Renal pelvis (tissue), 4 donors: ENCODE measurements around the gene PACSIN2. TPM values are rescaled to one million over a fixed set of nuclear protein-coding genes. Genes with fewer than 3 reads are reported as not detected.
"Not testable (repeated sequence)": the region's sequence is repeated elsewhere in the genome, so short reads cannot be mapped to it uniquely, and the experiment has no call there.

Experiments used
- DNase-seq: peaks from one replicate; pipeline ENCODE4 v3.0.0-alpha.2; 2013
- polyA plus RNA-seq, 3 donors: library from polyadenylated mRNA; unstranded; fragments of 120-200 nt; gene quantifications; one replicate each; pipeline ENCODE4 v1.2.1, GENCODE V29; 2013; ENCODE audit not compliant: insufficient read length in 3 of 3

Gene PACSIN2
- polyA plus RNA-seq, 3 donors: 69.6 to 70.3 (median 70.3) TPM

DNA sequence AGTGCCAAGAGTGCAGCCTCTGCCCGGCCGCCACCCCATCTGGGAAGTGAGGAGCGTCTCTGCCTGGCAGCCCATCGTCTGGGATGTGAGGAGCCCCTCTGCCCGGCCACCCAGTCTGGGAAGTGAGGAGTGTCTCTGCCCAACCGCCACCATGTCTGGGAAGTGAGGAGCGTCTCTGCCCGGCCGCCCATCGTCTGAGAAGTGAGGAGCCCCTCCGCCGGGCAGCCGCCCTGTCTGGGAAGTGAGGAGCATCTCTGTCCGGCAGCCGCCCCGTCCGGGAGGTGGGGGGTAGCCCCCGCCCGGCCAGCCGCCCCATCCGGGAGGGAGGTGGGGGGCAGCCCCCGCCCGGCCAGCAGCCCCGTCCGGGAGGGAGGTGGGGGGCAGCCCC lies 43.5 kb downstream of the PACSIN2 start:
- DNase-seq: not testable (repeated sequence)

GRCh38 chr22:42970029-42970428 lies 44.9 kb downstream of the PACSIN2 start:
- DNase-seq: no peak

DNA sequence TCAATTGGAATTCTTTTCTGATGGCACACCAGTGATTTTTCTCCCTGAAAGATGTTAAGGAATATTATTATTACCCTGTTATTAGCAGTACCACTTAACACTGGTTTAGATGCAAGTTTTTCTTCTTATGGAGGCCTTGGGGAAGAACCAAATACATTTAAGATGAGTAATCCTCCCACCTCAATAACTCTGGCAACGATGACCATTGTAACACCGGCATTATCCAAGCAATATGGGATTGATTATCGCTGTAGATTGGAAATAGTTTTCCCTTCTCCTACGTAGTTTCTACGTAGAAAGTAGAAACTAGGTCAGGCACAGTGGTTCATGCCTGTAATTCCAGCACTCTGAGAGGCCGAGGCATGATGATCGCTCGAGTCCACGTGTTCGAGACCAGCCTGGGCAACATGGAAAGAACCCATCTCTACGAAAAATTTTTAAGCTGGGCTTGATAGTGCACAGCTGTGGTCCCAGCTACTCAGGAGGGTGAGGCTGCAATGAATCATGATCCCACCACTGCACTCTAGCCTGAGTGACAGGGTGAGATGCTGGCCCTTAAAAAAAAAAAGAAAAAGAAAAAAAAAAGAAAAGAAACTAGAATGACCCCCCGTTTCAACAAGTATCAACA lies 45.5 kb downstream of the PACSIN2 start:
- DNase-seq: no peak

DNA sequence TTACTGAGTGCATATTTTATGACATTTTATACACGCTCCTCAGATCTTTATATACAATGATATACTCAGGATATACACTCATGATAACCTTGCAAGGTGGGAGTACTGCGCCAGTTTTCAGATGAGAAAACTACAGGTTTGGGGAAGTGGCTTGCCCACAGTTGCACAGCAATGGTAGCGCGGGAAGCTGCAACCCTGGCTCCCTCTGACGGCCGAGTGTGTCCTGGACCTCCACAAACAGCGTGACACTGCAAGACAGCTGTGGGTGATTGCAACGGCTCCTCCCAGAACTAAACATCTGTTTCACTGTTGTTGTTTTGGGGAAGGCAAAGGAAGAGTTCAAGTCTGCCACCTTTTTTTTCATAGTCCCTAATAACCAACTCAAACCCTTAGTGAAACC lies 47.0 kb downstream of the PACSIN2 start:
- DNase-seq: no peak

- DNase-seq: no peak
Observed at GRCh38 chr22:42967005-42967404, 47.9 kb downstream of the PACSIN2 start.

- DNase-seq: no peak
Observed at GRCh38 chr22:42966497-42966896, 48.5 kb downstream of the PACSIN2 start.

- DNase-seq: peak; percentile 66
Observed at GRCh38 chr22:42964994-42965699, 49.8 kb downstream of the PACSIN2 start.

- DNase-seq: no peak
Observed at GRCh38 chr22:42963231-42963595, 51.7 kb downstream of the PACSIN2 start.

DNA sequence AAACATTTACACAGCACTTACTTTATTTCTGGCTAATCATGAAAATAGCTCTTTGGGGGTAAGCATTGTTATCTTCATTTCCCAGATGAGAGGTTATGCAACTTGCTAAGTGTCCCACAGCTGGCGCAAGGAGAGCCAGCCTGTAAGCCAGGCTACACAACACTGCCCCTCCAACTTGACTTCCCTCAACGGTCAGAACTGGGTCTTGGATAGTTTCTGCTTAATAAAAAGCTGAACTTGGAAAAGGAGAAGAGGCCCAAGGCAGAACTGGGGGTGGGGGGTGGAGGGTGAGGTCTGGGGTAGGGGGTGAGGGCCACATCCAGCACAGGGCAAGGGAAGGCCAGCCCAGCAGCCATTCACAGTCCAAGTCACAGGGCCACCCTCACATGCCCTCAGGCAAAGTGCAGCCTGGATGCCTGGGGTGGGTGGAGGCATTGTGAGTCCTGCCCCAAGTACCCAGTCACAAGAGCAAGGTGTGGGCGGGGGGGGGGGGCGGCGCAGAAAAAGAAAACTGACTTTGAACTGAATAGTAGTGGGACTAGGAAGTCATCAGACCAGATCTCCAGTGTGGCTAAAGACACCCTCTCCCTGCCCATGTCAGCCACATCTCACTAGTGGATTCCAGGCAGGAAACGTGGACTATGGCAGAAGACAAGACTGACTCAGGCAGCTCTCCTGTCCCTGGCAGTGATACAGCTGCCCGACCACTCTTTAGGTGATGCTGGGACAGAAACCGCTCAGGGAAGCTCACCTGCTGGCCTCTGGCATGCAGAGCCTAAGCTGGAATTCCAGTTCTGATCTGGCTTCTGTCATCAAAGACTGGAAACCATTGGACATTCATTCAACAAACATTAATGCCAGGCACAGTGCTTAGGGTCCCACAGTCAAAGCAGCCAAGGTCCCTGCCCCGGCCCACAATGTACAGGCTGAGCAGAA lies 52.4 kb downstream of the PACSIN2 start:
- no peak for DNase-seq

DNA sequence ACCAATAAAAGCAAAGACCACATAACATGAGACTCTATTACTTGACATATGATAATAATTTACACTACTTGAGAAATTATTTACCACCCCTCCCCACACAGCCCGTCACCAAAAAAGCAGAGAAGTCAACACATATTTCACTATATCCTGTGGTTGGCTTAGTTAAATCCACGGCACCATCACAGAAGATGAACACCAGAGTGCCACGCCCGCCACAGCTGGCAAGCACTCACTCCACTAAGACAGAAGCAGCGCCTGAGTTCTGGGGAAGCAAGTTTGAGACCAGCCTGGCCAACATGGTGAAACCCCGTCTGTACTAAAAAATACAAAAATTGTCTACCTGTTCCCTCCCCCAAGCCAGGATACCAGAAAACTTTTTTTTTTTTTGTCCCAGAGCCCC lies 53.1 kb downstream of the PACSIN2 start:
- DNase-seq: no peak

GRCh38 chr22:42961400-42961690 lies 53.6 kb downstream of the PACSIN2 start:
- not testable (repeated sequence) for DNase-seq

DNA sequence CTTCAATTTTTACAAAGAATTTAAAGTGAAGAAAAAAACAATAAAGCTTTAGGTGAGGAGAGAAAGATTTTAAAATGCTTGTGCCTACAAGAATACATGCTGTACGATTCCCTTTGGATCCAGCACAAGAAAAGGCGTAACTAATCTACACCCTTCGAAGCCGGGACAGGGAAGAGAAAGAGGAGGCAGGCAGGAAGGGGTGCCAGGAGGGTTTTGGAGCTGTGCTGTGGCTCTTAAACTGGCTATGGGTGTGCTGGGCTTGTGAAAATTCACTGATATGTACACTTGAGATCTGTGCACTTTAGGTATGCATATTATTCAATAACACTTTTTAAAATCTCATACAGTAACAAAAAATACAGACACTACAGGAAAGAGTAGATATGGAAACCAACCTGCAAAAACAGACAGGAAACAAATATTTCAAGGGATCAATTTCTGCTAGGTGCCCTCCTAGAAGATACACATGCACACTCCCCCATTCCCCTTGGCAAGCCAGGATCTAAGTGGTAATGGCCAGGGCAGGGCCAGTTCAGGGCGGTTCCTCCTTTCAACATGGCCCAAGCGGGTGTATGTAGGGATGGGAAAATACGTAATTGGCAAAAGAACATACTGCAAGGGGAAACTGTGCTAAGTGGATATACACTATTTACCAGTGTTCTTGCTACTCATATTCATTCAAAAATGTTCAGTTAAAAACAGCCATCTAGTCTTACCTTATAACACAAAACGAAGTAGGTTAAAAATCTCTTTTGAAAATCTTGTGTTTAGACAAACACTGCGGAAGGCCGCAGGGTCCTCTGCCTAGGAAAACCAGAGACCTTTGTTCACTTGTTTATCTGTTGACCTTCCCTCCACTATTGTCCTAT lies 54.2 kb downstream of the PACSIN2 start:
- DNase-seq: no peak

DNA sequence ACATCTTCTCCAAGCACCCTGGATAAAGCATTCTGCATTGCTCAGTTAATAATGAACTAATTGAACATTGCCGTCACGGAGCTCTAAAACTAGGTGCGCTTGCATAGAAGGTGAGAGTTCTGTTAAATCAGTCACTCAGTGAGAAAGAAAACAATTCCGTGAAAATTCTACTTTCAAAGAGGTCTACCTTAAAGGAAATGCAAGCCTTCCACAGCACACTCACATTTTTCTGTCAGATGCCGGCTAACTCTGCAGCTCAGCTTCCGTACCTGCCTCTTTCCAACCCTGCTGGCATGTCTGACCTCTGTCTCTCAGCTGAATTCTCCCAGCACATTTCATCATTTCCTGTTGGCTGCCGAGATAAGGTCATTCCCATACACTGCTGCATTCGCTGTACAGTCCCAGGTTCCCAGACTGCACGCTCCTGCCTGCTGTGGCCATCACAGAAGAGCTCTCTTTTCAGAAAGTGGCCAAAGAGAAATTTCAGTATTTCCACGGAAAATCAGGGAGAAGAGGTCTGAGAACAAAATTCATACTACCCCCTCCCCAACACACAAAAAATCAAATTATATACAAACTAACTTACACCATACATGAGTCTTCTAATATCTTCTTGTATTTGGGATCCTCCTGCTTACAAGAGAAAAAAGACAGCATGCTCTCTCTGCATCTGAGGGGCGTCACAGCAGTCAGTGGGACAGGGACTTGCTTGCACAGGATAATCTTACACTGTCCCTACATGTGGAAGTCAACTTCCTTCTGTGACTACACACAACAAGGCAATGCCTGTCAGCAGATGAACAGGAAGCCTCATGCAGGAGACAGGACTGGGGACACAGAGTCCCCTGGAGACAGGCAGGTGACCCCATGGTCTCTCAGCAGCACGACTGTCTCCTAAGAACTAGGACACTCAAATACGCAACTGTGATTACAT lies 55.1 kb downstream of the PACSIN2 start:
- peak; percentile 67 for DNase-seq

- no peak for DNase-seq
Observed at GRCh38 chr22:42958937-42959336, 56.0 kb downstream of the PACSIN2 start.

DNA sequence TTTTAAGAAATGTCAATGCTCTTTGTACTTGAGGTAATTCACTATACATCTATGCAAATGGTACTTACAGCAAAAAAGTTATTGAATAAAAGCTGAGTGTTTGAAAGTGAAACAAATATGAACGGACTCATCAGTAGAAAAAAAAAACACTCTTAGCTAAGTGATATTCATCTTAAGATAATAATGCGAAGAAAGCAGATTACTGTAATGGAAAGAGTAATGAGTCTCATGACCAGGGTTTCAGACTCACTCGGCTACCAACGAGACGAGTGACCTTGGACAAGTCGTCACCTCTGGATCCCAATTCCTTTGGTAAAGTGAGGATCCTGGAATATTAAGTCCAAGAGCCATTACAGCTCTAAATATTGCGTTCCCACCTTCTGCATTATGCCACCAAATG lies 57.0 kb downstream of the PACSIN2 start:
- no peak for DNase-seq

- DNase-seq: no peak
Observed at GRCh38 chr22:42957544-42957943, 57.4 kb downstream of the PACSIN2 start.

- DNase-seq: no peak
Observed at GRCh38 chr22:42955848-42956247, 59.1 kb downstream of the PACSIN2 start.

- DNase-seq: no peak
Observed at GRCh38 chr22:42955087-42955635, 59.8 kb downstream of the PACSIN2 start.

GRCh38 chr22:42953751-42954150 lies 61.2 kb downstream of the PACSIN2 start:
- DNase-seq: not testable (repeated sequence)

DNA sequence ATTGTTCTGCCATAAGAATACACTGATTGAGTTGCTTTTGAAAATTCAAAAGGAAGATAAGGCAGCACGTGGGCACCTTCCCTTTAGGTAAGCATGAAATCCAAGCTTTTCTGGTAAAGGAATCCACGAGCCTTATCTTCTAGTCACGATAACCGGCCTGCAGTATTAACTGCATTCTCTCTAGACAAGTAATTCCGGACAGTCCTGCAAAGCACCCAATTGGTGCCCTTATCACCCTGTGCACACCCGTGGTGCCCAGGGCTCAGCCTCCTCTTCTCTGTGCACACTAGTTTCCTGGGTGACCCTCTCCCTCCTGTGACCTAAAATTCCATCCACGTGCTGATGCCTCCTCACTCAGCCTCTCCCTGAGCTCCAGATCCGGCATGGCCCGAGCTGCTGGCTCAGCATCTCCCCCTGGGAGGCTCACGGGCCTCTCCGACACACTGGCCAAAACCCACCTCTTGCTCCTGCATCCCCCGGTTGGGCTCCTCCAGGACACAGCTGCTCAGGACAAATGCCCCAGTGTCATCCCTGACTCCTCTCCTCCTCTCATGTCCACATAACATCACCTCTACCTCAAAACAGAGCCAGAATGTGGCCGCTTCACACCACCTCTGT lies 63.7 kb downstream of the PACSIN2 start:
- DNase-seq: no peak
